ENCODE measurements around the gene CSTB.

Gene CSTB

GRCh38 chr21:43789276-43790009, 13.3 kb upstream of the CSTB start, which contains the start of gene RRP1:
TSS of gene RRP1 (plus strand) at chr21:43789577. CDS start at chr21:43789630, 53 bp downstream.
- peak; percentile 79 for DNase-seq

GRCh38 chr21:43786807-43787440, 10.8 kb upstream of the CSTB start:
- DNase-seq, result no peak

- no peak for DNase-seq
These were observed 10.2 kb upstream of the CSTB start for GRCh38 chr21:43786300-43786806.

GRCh38 chr21:43785134-43785533, 9.0 kb upstream of the CSTB start:
- no peak for DNase-seq

GRCh38 chr21:43783098-43783700, 7.1 kb upstream of the CSTB start:
- no peak for DNase-seq

- no peak for DNase-seq
These were observed 6.5 kb upstream of the CSTB start for GRCh38 chr21:43782431-43783097.

- DNase-seq, result no peak
These were observed 5.7 kb upstream of the CSTB start for GRCh38 chr21:43781846-43782245.

- DNase-seq, result peak; percentile 36
These were observed 3.6 kb upstream of the CSTB start for GRCh38 chr21:43779660-43780059.

GRCh38 chr21:43778469-43779335, 2.6 kb upstream of the CSTB start:
- no peak for DNase-seq

GRCh38 chr21:43777953-43778352, 1.8 kb upstream of the CSTB start:
- DNase-seq, result no peak

- DNase-seq, result no peak
These were observed 918 bp downstream of the CSTB start for GRCh38 chr21:43775190-43775589.

GRCh38 chr21:43774163-43774562, 1.9 kb downstream of the CSTB start:
- DNase-seq, result no peak

GRCh38 chr21:43772425-43772821, 3.7 kb downstream of the CSTB start:
- DNase-seq, result no peak

- DNase-seq, result no peak
These were observed 4.2 kb downstream of the CSTB start for GRCh38 chr21:43771698-43772424.

GRCh38 chr21:43771199-43771675, 4.9 kb downstream of the CSTB start:
- no peak for DNase-seq

GRCh38 chr21:43770066-43770655, 5.9 kb downstream of the CSTB start:
- no peak for DNase-seq

GRCh38 chr21:43769325-43769958, 6.7 kb downstream of the CSTB start:
- DNase-seq, result no peak

GRCh38 chr21:43768868-43769167, 7.3 kb downstream of the CSTB start:
- DNase-seq, result no peak

GRCh38 chr21:43767984-43768867, 7.9 kb downstream of the CSTB start:
- DNase-seq, result no peak

GRCh38 chr21:43767498-43767983, 8.6 kb downstream of the CSTB start:
- no peak for DNase-seq

Measured in NCI-H510A (cell line).